ENCODE data around the gene PPP2R2B. TPM values are rescaled to one million over a fixed set of nuclear protein-coding genes. Genes with fewer than 3 reads are reported as not detected.
A peak's percentile ranks its signal among the peaks of the same experiment; 100 is the strongest.

The PPP2R2B gene
- polyA plus RNA-seq, 12 donors, result 1.2 to 7.7 (median 2.0) TPM; not detected in 2

DNA sequence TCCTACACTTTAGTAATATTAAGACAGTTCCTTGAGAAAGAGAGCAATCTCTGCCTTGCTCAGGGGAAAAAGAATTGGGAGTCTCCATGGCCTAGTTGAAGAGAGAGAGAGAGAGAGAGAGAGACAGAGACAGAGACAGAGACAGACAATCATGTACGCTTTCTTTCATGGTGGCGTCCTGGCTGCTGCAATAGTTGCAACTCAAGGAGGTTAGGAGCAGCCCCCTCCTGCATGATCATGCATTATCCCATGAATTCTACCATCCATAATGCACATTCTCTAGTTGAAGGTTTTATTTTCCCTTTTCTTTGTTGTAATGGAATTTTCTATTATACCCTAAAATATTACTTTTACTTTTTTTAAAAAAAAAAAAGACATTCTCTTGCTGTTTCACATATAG, 50.7 kb downstream of the PPP2R2B start:
- DNase-seq, result no peak

GRCh38 chr5:146825033-146825432, 53.5 kb downstream of the PPP2R2B start:
- DNase-seq, result peak; percentile 37

- no peak for DNase-seq
These were observed 56.8 kb downstream of the PPP2R2B start for GRCh38 chr5:146821732-146822131.

DNA sequence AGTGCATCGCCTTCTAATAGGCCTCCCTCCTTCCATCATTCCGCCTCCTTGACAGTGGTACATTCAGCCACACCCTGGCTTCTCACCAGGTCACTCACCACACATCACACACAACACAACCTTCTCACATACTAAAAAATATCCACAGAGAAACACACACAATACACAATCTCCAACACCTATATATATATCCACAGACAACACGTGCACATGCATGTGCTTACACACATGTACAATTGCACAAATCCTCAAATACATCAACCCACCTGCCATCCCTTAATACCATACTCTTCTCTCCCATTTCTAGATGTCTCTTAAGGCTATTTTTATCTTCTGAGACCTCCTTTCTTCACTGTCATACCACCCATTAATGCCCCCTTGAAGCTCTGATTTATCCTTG, 57.6 kb downstream of the PPP2R2B start:
- DNase-seq, result no peak

DNA sequence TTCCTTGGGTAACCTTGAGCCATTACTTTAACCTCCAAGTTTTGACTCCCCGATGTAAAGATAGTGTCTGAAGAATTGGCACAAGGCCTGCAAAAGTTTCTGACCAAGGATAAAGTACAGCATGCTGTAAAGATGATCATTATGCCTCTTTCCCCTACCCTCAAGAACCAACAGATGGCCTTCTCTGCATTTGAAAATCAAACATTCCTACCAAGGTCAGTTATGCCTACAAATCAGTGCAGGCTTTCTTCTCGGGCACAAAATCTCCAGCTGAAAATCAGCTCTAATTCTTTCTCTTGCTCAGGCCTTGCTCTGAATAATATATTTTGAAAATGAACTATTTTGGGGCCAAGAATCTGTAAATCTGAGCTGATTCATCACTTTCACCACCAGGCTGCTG, 59.7 kb downstream of the PPP2R2B start:
- no peak for DNase-seq

DNA sequence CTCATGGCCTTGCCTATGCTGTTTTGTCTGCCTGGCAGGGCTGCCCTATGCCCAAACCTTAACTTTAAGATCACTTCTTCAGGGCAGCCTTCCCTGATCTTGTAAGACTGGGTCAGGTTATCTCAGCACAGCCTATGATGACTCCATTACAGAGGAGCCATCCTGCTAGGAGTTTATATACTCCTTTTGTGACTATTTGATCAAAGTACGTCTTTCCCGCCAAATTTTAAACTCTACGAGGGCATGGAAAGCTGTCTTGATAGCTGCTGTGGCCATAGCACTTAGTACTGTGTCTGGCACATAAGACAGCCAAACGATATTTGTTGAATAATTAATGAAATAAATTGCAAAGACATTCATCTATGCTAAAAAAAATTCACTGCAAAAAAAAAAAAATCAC, 60.6 kb downstream of the PPP2R2B start:
- no peak for DNase-seq

DNA sequence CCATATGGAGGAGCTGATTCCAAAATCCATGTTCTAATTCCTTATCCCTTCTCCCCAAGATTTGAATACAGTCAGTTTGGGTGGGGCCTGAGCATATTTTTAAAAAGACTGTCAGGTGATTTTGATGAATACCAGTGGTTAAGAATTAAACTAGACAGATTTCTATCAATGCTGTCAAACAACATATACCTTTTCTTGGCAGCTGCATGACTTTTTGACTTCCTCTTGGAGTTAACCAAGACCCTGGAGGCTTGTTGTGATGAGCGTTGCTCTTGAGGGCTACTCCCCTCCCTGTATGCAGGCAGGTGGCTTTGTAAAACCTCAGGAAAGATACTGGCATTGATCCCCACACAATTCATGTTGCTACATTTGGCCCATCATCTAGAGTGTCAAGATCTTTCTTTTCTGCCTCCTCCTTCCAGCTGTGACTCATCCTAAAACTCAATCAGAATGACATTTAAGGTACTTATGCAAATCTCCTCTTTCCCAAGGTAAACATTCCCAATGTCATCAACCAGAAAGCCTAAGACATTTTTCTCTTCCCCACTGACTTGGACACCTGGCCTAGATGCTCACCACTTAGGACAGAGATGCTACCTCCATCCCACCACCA, 61.7 kb downstream of the PPP2R2B start:
- no peak for DNase-seq

GRCh38 chr5:146815411-146815810, 63.1 kb downstream of the PPP2R2B start:
- DNase-seq, result no peak

DNA sequence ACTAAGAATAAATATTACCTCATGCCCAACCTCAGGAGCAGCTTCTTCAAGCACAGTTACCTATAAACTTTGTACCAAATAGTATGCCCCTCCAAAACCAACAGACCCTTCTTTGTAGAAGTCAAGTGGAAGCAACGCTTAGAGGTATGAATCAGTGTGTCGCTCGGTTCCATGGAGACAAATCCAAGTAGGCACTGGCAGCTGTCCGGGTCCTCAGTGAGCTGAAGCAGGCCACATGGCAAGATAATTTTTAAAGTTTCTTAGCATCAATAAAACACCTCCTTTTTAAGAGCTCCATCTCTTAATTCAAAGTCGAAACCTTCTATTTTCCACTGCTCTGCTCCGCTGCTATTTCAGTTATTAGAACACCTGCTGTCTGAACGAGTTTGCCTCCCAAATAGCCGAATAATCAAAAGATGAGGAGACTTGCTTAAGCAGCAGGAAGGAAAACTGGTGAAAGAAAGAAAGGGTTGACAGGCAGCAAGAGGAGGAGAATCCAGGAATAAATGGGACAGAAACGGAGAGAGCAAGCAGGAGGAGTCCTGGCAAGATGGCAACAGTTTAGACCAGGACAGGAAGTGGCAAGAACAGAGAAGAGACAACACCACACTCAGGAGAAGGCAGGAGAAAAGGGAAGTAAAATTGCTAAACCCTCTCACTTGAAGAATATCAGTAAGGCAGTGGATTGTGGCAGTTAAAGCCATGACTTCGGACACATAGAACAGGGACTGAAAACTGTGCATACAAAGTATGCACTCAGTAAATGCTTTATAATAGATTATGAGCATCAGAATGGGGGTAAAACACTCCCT, 65.0 kb downstream of the PPP2R2B start:
- DNase-seq, result no peak

- no peak for DNase-seq
These were observed 73.5 kb downstream of the PPP2R2B start for GRCh38 chr5:146805081-146805480.

GRCh38 chr5:146802945-146803522, 75.5 kb downstream of the PPP2R2B start:
- no peak for DNase-seq

GRCh38 chr5:146799671-146800070, 78.9 kb downstream of the PPP2R2B start:
- DNase-seq, result no peak

GRCh38 chr5:146799231-146799630, 79.3 kb downstream of the PPP2R2B start:
- no peak for DNase-seq

DNA sequence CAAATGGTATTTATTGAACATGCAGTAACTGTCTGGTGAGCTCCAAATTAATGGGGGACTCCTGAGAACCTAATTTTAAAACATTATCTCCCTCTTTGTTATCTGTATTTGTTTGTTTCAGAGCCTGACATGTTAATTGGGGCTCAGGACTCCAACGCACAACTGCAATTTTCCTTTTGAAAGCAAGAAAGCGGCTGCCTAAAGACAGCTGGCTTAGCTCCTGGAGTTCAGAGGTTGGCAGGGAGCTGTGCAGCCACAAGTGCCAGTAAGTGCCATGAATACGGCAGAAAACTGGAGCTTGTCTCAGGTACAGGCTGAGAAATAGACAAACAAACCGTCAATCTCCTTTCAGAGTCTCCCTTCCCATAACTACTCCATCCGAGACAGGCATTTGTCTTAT, 80.9 kb downstream of the PPP2R2B start:
- DNase-seq, result no peak

DNA sequence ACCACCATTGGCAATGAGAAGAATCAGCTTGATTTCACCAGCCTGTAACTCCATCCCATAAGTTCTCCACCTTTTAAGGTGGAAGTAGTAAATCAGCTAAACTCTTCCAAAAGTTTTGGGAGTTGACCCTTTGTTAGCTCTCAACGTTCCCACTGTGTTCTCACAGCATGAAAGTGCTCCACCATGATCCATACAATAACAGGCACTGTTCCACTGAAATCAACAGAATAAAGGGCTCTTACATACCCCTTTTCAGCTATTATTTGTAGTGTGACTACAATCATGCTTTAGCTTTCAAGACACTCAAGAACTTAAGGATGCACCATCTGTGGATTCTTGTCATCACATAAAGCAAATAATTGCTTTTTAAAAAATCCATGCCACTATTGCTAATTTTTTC, 81.6 kb downstream of the PPP2R2B start:
- no peak for DNase-seq

- DNase-seq, result no peak
These were observed 82.4 kb downstream of the PPP2R2B start for GRCh38 chr5:146796144-146796543.

DNA sequence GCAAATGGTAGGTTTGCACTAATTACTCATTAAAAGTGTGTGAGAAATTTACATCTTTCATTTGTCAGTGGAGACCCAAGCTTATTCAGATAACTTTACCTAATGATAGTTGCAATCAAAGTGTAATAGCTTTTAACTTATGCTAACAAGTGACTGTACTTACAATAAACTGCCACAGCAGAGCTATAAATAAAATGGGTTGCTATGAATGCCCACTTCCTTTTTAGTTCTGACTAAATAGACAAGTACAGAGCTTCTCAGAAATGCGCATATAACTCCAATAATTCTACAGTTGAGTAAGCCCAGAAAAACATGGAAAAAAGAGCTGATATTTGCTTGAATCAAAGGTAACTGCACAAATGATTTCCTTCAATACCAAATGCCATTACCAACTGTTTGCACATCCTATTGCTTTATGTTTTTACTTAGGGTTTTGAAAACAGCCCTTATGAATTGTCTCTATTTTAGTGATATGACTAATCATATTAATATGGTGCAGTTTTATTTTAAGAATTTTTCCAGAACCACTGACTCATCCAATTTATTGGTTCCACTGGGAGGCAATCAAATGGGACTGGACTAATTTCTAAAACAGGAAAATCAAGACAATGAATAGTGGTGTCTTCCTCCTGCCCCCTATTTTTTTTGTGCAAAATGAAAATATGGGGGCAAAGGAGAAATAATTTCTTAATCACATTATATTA, 84.1 kb downstream of the PPP2R2B start:
- no peak for DNase-seq

DNA sequence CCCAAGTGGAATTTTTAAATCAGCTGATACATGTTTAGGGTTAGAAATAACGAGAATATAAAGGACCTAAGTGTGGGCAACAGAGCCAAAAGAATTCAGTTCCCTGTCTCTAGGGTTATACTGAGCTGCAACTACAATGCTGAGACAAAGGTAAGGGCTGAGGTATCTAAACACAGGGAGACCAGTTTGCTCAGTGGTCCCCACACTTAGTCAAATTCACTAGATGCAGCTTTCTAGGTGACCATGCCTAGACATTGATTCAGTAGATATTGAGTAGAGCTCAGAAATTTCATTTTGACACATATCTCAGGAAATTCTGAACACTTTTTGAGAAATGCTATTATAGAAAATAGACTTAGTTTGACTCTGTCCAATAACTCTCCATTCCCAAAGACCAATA, 84.8 kb downstream of the PPP2R2B start:
- no peak for DNase-seq

DNA sequence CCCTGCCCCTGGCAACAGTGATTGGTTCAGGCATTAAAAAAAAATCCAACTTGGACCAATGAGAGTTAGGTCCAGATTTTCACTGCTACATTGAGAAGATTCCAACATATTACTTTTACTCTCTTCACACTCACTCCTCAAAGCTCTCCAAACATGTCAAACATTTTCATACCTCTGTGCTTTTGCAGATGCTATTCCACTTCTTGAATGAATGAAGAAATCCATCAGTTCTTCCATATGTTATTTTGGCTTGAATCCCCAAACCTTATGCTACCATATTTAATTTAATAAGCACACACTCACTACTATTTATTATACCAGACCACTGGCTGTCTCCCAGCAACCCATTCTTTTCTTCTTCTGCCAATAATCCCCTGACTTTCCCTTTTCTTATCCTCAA, 87.1 kb downstream of the PPP2R2B start:
- DNase-seq, result no peak

DNA sequence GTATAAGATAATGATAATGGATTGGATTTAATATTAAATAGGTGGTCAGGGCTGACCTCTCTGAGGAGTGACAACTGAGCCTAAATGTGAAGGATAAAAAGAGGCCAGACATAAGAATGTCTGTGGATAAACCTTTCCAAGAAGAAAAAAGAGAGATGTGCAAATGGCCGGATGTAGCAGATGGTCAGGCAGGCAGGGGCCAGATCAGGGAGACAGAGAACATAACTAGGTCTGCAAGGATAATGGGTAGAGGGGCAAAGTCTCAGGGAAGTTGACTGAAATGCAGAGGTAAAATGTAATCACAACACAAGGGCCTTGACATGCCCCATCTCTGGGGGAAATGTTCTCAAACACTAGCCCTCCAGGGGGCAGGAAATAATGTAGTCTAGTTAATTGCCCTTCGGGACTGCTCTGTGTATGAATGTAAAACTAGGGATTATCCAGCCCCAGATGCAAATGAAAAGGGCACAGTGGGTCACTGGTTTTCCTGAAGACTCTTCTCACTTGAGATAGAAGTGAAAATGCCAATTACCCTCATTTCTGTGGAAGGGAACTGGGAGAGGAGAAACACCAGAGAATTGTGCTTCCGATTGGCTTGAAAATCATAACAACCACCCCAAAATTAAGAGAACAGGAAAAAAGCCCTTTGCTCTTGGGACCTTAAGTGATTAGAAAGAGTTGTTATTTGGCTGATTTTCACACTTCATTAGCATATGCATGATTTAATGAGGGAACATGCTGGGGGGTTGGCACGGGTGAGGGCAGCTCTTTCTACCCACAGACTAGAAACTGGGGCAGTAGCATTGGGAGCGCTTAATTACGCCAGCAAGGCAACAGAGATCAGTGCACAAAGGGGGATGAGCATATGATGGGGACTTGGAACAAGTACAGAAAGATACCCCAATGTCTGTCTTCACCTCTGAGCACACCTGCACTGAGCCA, 88.6 kb downstream of the PPP2R2B start:
- no peak for DNase-seq

DNA sequence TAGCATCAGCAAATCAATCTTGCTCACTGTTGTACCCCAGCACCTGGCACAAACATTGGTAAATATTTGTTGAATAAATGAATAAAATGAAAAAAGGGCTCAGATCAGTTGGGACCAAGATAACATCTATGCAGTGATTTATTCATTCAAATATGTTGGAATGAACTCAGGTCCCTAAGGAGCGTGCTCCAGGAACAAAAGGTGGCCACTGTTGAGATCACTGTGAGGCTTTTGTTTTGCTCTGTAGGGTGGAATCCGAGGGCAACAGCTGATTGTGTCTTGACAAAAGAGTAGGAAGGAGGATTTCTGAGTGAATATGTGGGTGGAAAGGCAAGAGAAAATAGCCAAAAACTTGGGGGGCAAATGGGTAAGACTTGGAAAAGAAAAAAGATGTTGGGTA, 89.7 kb downstream of the PPP2R2B start:
- no peak for DNase-seq
